Mammary epithelial cell (primary cell): Measurements from ENCODE around the gene PREX1.

Source experiments
- CTCF ChIP-seq, 2 donors: IDR thresholded peaks in 1 of 2; conservative IDR thresholded peaks in 1 of 2; 2 replicates each; pipeline ENCODE4 v1.5.1; 2011 to 2012; ENCODE audit warnings: inconsistent platforms in 2 of 2, low read length in 2 of 2, mild to moderate bottlenecking in 2 of 2, control low read depth in 1 of 2, low read depth in 1 of 2; ENCODE audit not compliant: insufficient read depth in 1 of 2; ENCODE audit errors: extremely low read depth in 1 of 2
- EZH2 ChIP-seq: IDR thresholded peaks from 2 replicates; pipeline ENCODE4 v1.6.1; 2012; ENCODE audit warnings: low read length, inconsistent platforms, borderline replicate concordance

- TF ChIP-seq CTCF (conservative IDR thresholded peaks at IDR 0.05 in 1 of 2, IDR thresholded peaks at IDR 0.05 in 1 of 2; ENCODE audit: extremely low read depth in 1 of 2, insufficient read depth in 1 of 2, low read depth in 1 of 2, low read length in 2 of 2) (no peak), EZH2 (no peak)
These were observed 13.2 kb downstream of the PREX1 start for GRCh38 chr20:48814633-48815032.
